NB4 (cell line): ENCODE results near the gene CIAO3.

ENCODE experiments used
- MYC ChIP-seq: IDR thresholded peaks from 2 replicates; pipeline ENCODE4 v1.6.1; 2011; ENCODE audit warnings: low read depth, low read length
- POLR2A ChIP-seq: IDR thresholded peaks from 2 replicates; pipeline ENCODE4 v1.6.1; 2011; ENCODE audit warnings: mild to moderate bottlenecking; ENCODE audit not compliant: insufficient read length; ENCODE audit errors: extremely low read depth
- TF ChIP-seq, protein P1 (sequence below): IDR thresholded peaks from one replicate; pipeline ENCODE4 v1.5.1; 2012; ENCODE audit warnings: low read depth, low read length
- TF ChIP-seq, protein P2 (sequence below): IDR thresholded peaks from 2 replicates; pipeline ENCODE4 v1.6.1; 2011; ENCODE audit warnings: low read depth, low read length

DNA sequence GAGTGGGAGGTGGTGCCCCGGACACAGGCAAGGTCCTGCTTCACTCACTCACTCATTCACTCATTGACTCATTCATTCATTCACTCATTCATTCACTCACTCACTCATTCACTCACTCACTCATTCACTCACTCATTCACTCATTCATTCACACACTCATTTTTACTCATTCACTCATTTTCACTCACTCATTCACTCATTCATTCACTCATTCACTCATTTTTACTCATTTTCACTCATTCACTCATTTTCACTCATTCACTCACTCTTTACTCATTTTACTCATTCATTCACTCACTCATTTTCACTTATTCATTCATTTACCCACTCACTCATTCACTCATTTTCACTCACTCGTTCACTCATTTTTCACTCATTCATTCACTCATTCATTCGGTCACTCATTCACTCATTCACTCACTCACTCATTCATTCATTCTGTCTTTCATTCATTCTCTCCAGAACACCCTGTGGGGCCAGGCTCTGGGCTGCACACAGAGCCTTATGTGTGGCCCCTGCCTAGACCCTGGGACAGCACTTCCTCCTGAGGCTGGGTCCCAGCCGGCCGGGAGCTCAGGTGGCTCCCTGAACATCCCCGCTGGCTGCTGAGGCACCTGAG lies 38.2 kb upstream of the CIAO3 start:
- TF ChIP-seq, protein P1, sequence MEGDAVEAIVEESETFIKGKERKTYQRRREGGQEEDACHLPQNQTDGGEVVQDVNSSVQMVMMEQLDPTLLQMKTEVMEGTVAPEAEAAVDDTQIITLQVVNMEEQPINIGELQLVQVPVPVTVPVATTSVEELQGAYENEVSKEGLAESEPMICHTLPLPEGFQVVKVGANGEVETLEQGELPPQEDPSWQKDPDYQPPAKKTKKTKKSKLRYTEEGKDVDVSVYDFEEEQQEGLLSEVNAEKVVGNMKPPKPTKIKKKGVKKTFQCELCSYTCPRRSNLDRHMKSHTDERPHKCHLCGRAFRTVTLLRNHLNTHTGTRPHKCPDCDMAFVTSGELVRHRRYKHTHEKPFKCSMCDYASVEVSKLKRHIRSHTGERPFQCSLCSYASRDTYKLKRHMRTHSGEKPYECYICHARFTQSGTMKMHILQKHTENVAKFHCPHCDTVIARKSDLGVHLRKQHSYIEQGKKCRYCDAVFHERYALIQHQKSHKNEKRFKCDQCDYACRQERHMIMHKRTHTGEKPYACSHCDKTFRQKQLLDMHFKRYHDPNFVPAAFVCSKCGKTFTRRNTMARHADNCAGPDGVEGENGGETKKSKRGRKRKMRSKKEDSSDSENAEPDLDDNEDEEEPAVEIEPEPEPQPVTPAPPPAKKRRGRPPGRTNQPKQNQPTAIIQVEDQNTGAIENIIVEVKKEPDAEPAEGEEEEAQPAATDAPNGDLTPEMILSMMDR, result no peak
- no peak for TF ChIP-seq POLR2A
- TF ChIP-seq, protein P2, sequence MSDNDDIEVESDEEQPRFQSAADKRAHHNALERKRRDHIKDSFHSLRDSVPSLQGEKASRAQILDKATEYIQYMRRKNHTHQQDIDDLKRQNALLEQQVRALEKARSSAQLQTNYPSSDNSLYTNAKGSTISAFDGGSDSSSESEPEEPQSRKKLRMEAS, result no peak
- no peak for TF ChIP-seq MYC
